ENCODE measurements around the gene FCER2.
"Not testable (repeated sequence)": the region's sequence is repeated elsewhere in the genome, so short reads cannot be mapped to it uniquely, and the experiment has no call there.

Gene FCER2, protein sequence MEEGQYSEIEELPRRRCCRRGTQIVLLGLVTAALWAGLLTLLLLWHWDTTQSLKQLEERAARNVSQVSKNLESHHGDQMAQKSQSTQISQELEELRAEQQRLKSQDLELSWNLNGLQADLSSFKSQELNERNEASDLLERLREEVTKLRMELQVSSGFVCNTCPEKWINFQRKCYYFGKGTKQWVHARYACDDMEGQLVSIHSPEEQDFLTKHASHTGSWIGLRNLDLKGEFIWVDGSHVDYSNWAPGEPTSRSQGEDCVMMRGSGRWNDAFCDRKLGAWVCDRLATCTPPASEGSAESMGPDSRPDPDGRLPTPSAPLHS

DNA sequence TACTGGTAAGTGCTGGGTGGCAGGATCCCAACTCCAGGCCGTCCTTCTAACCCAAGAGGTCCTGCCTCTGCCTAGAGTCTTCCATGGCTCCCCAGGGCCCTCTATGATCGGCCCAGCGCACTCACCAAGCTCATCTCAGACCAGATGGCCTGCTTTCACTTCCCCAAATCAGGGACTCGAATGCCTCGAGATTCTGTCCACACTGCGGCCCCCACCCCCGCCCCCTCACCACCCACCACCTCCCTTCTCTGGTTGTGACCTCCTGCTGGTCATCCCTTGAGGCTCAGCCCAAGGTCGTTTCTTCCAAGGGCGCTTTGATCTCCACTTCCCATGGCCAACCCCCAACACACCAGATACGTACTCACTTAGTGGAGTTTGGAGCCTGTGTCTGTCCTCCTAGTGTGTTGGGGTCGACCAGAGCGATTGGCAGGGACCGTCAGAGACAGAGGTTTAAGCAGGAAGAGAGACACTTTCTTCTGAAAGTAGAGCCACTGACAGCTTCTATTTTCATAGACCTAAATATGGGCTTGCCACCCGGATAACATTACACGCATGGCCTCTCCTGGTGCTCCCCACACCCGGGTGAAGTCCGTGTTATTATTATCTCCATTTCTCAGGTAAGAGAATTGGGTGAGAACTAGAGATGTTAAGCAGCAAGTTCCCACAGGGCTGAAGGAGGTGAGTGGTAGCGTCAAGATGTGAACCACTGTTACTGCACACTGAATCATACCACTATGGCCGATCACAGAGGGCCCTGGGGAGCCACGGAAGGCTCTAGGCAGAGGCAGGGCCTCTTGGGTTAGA, at the start of gene FCER2:
FCER2 (minus strand) TSS at position 478 of the 804 bp plus-strand sequence. CDS start 2,371 bp downstream, outside the sequence.
- DNase-seq (ENCODE audit: low read depth): no peak

DNA sequence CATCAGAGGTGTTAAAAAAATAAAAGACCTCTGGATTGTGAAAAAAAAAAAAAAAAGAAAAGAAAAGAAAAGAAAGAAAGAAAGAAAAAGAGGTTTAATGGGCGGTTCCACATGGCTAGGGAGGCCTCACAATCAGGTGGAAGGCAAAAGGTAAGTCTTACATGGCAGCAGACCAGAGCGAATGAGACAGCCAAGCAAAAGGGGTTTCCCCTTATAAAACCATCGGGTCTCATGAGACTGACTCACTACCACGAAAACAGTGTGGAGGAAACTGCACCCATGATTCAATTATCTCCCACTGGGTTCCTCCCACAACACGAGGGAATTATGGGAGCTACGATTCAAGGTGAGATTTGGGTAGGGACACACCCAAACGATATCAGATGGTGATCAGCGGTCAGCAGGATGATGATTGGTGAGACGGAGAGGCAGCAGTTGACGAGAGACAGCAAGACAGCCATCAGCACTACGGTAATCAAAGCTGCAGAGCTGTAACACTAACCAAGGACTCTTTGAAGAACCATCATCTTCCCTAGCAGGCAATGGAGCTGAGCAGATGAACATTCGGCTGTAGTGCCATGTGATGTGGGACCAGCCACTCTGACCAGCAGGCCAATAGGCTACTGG, 49.3 kb upstream of the FCER2 start:
- no peak for DNase-seq (ENCODE audit: low read depth)

DNA sequence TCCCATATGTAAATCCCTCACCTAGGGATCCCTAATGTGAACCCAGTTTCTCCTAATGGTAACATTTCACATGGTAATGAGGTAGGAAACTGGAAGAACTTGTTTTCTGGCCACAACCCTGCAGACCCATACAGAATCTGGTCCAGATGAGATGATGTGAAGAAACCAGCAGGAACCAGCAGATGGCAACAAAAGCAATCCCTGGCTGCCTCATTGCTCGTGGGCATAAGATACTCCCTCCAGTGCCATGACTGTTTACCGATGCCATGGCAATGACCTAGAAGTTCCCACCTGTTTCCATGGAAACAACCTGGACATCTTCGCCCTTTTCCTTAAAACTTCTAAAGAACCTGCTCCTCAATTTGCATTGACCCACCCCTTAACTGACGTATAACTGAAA, 46.8 kb upstream of the FCER2 start:
- no peak for DNase-seq (ENCODE audit: low read depth)

DNA sequence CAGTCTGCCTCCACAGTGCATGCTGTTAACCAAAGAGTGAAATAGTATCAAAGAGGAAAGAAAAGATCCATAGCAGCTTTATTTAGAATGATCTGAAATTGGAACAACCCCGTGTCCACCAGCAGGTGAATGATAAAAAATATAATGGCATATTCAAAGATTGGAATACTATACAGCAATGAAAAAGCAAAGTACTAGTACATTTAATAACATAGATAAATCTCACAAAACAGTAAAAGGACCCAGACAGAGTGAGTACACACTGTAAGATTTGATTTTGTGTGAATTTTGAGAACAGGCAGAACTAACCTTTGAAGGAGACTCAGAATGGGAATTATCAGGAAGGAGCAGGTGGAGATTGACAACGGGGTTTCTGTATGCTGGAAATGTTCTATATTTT, 46.2 kb upstream of the FCER2 start:
- DNase-seq (ENCODE audit: low read depth): no peak

DNA sequence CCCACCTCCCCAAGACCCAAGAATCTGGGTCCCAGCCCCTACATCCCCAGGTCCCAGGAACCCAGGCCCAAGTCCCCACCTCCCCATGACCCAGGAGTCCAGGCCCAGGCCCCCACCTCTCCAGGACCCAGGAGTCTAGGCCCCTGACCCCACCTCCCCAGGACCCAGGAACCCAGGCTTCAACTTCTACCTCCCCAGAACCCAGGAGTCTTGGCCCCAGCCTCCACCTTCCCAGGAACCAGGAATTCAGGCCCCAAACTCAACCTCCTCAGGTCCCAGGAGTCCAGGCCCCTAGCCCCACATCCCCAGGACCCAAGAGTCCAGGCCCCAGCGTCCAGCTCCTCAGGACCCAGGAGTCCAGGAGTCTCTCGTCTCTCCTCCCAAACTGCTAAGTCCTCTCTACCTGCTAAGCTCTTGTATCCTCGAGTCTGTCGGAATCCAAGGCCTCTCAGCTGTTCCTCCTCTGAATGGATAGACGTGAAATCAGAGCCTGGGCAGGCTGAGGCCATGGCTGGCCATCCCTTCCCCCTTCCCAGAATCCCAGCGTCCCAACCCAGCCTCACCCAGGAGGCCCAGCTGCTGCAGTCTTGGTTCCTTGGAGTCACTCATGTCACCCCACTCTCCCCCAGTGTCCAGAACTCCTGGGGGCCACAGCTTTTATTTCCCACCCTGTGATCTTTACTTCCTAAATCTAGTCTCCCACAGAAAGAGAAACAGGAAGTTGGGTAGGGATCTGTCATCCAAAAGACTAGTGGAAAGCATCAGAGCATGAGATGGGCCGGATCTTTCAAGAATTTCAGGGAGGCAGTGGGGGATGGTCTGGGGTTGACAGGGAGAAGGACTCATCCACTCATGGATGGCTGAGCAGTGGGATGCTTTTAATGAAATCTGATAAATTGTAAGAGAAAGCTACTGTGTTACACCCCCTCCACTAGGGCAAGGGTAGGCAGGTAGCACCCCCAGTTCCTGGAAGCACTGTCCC, 45.3 kb upstream of the FCER2 start, which contains the start of gene CD209:
CD209 (minus strand) TSS at position 632 of the 982 bp plus-strand sequence; CDS start at position 609, 23 bp downstream.
- no peak for DNase-seq (ENCODE audit: low read depth)

DNA sequence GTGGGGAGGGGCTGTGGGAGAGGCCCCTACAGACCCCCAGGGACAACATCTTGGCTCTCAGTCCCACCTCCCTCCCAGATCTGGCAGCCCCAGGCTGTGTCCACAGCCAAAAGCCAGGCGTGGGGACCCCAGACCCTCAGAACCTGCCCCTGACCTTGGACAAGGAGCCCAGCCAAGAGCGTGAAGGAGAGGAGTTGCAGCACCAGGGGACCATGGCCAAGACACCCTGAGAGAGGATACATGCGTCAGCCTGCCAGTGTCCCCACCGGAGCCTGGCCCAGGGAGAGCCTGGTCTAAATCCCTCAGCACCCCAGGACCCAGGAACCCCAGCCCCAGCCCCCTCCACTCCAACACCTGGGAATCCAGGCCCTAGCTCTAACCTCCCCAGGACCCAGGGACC, 44.4 kb upstream of the FCER2 start:
- DNase-seq (ENCODE audit: low read depth): not testable (repeated sequence)

DNA sequence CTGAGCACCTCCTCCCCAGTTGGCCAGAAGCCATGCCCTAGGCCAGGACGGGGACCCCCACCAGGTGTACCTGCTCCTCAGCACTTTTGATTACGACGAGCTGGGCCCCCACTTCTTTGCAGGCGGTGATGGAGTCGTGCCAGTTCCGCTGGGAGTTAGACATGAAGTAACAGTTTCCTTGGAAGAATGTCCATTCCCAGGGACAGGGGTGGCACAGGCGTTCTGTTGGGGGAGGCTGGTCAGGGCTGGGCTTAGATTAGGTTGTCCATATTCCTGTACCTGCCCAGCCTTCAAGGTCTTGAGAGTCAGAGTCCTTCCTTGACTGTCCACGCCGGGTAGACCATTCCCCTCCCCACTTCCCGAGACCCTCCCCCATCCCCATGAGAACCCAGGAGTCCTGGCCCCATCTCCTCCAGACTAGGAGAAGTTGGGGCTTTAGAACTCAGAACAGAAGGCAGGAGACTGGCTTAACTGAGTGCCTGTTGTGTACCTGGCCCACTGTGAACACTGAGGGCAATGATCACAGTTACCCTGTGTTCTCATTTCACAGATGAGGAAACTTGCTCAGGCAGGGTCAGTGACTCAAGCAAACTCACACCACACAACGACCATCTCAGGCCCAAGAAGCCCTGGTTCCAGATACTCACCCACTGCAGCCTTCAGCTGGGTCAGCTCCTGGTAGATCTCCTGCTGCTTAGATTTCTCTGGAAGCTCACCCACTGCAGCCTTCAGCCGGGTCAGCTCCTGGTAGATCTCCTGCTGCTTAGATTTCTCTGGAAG, 43.1 kb upstream of the FCER2 start:
- no peak for DNase-seq (ENCODE audit: low read depth)

DNA sequence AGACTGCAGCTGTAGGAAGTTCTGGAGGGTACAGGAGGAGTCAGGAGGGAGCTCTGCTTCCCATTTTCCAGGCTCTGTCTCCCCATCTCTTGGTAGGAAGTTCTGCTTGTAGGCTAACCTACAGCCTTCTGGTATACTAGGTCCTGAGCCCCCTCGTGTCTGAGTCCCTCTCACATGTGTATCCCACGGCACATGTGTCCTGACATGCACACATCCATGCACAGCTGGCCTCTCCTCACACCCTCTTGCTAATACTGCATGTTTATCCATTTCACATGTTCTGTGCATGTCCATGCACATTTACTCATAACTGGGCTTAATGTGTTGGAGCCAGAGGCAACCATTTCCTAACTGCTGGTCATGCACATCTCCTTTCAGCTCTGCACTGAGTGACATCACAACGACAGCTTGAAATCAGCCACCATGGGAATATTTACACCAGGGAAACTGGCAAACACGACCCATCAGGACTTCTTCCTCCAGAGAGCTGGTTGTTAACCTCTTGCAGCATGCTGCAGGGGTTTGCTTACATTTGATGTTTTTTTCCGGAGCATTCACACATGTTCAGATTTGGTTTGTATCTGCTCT, 42.4 kb upstream of the FCER2 start:
- no peak for DNase-seq (ENCODE audit: low read depth)

DNA sequence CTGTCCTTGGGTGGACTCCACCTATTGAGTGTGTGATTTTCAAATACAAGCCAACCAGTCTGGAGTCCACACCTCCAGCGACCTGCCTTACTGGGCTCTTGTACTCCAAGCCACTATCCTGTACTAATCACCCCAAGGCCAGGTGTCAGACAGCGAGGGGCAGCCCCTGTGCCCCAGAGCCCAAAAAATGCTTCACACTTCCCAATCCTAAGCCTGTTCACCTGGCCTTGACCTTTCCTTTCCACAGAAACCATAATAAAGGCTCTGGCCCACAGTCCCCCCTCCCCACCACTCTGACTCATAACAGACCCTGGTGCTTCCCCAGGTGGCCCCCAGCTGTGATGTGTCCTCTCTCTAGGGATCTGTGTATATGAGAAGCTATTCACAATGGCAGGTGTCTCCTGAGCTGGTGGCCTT, 41.5 kb upstream of the FCER2 start:
- no peak for DNase-seq (ENCODE audit: low read depth)

DNA sequence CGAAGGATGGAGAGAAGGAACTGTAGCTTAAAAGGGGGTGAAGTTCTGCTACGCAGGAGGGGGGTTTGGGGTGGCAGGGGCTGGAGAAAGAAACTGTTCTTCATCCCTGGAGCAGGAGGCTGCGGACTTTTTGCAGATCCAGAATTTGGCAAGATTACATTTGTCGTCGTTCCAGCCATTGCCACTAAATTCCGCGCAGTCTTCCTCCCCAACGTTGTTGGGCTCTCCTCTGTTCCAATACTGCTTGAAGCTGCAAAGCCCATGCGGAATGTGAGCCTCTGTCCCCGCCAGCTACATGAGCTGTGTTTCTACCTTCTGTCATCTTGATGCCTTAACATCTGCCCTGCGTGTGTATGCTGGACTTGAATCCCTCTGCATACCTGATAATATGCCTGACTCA, 41.1 kb upstream of the FCER2 start:
- DNase-seq (ENCODE audit: low read depth): no peak

DNA sequence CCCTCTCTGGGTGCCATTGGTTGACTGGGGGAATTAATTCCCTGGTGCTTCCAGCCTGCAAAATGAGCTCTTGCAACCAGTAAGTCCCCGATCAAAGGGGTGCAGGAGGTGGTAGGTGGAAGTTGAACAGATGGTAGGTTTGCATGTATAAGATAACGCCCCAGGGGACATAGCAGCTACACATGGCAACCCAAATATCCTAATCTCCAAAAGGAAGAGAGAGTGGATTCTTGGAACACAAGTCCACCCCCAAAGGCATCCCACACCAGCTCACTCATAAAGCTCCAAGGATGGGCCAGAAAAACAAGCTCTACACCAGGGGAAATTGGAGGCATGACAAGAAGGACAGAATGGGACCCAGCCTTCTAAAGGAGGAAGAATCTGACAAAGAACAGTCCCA, 40.6 kb upstream of the FCER2 start:
- no peak for DNase-seq (ENCODE audit: low read depth)

DNA sequence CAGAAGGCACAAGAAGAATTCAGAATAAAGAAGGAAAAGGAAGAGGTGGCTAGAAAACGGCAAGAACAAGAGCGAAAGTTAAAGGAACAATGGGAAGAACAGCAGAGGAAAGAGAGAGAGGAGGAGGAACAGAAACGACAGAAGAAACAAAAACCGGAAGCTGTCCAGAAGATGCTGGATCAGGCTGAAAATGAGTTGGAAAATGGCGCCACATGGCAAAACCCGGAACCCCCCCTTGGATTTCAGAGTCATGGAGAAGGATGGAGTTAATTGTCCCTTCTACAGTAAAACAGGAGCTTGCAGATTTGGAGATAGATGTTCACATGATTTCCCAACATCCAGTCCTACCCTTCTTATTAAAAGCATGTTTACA, 38.7 kb upstream of the FCER2 start:
- DNase-seq (ENCODE audit: low read depth): no peak

DNA sequence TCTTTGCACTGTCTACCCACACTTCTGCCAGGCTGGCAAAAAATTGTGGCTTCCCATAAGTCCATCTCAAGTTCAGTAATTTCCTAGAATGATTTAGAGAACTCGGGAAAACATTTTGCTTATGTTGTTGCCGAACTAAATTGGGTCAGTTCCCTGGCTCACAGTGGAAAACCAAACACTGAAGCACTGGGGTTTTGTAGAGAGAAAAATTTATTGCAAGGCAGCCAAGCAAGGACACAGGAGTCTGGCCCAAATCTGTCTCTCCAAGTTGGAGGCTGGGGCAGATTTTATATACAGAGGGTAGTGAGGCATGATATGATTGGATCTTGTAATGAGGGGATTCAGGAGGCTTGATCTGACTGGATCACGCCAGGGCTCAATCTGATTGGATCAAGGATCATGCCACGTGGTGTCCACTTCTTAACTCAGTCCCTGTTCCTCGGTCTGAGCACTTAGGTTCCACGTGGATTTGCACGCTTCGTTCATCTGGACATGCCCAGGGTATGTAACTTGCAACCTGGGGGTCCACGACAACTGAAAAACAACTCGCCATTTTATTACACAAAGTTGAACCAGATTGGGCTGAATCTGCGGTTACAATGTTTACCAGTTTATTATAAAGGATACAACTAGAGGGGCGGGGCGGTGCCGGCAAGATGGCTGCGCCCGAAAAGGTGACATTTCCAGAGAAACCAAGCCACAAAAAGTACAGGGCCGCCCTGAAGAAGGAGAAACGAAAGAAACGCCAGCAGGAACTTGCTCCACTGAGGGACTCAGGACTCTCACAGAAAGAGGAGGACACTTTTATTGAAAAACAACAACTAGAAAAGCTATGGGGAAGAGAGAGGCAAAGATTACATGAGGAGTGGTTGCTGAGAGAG, 38.1 kb upstream of the FCER2 start:
- no peak for DNase-seq (ENCODE audit: low read depth)

DNA sequence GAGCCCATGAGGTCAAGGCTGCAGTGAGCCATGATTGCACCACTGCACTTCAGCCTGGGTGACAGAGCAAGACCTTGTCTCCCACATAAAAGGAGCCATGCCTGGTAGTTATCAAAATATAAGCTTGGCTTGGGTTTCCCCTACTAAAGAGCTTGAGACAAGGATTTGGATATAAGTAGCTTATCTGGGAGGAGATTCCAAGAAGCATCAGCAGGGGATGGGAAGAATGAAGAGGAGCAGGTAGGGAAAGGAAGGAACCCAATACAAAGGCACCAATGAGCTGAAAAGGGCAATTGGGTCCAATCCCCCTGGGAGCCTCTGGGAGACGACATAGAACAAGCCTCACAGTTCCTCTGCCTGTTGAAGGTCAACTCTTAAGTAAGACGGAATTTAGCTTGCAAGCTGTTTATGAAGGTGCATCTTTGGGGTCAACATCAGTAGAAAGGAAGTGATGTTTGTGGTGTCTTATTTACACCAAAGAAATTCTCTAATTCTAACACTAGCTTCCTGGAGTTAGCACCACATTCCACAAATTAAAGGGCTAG, 37.4 kb upstream of the FCER2 start:
- no peak for DNase-seq (ENCODE audit: low read depth)

DNA sequence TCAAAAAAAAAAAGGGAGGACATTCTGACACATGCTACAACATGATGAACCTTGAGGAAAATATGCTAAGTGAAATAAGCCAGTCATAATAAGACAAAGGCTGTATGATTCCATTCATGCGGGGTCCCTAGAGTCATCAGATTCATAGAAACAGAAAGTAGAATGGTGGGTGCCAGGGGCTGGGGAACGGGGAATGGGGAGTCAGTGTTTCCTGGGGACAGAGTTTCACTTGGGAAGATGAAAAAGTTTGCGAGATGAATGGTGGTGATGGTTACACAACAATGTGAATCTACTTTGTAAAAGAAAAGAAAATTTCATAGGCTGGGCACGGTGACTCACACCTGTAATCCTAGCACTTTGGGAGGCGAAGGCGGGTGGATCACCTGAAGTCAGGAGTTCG, 36.1 kb upstream of the FCER2 start:
- no peak for DNase-seq (ENCODE audit: low read depth)

DNA sequence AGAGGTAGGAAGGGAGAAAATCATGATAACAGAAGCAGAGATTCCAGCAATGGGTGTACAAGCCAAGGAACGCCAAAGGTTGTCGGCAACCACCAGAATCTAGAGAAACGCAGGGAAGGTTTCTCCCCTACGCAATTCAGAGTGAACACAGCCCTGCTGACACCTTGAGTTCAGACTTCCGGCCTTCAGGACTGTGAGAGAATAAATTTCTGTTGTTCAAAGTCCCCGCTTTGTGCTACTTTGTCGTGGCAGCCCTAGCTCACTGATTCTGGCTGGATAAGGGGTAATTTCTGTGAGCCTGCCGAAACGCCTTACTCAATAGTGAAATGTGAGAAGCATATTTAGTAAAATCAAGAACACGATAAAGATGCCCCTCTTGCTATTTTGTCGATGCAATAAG, 35.3 kb upstream of the FCER2 start:
- no peak for DNase-seq (ENCODE audit: low read depth)

DNA sequence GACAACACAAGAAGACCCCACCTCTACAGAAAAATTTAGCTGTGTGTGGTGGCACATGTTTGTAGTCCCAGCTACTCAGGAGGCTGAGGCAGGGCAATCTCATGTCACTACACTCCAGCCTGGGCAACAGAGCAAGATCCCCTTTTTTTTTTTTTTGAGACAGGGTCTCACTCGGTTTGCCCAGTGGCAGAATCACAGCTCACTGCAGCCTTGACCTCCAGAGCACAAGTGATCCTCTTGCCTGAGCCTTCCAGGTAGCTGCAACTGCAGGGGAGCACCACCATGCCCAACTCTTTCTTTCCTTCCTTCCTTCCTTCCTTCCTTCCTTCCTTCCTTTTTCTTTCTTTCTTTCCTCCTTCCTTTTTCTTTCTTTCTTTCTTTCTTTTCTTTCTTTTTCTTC, 34.2 kb upstream of the FCER2 start:
- no peak for DNase-seq (ENCODE audit: low read depth)

DNA sequence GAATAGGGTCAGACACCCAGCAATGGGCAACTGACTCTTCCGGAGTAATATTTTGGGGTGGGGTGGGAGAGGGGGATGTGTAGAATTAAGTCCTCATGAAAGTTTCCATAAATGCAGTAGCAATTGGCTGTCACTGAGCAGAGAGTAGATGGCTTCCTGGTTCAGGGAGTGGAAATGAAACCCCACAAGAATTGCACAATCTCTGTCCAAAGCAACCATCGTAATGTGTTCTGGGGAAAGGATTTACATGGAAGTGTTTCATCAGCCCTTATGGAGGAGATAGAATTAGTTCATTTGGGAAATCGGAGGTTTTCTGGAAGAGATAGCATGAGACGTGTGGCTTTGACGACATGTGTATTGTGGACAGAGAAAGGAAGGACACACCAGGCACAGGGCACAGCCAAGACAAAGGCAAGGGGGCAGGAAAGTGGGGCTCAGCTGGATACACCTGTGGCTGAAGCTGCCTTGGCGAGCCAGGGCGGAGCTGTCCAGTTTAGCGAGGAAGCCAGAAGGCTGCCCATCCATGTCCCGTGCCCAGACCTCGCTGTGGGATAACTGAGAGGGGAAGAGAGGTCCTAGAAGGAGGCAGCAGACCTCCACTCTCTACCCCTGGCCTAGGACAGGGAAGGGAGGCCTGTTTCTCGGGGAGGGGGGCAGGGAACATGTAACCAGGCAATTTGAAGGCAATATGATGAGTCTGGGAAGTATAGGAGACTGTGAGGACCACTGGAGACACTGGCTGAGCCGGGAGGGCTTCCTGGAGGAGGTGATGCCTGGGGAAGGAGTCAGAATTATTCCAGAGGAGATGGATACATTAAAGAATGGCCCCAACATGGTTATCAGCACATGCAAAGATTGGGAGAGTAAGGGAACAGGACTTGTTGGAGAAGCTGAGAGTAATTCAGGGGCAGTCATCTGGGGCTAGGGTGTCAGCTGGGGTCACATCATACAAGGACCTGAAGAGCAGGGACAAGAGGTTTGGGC, 32.6 kb upstream of the FCER2 start:
- DNase-seq (ENCODE audit: low read depth): no peak

Data from CMK (cell line).